Esophagus muscularis mucosa (tissue), 3 donors: ENCODE measurements around the gene DIRAS1.

ENCODE experiments used
- EP300 ChIP-seq: sonication (generic); formaldehyde crosslinking; IDR thresholded peaks from one replicate; pipeline ENCODE4 v1.6.1; 2017; ENCODE audit warnings: antibody characterized with exemption
- POLR2A ChIP-seq: fragments of 450-650 bp; IDR thresholded peaks from one replicate; pipeline ENCODE4 v1.6.1; 2017; ENCODE audit warnings: antibody characterized with exemption, moderate library complexity, mild to moderate bottlenecking, low read depth
- POLR2AphosphoS5 ChIP-seq, 2 donors: sonication (generic); formaldehyde crosslinking; IDR thresholded peaks; one replicate each; pipeline ENCODE4 v1.6.1; 2017; ENCODE audit warnings: antibody characterized with exemption in 2 of 2

DNA sequence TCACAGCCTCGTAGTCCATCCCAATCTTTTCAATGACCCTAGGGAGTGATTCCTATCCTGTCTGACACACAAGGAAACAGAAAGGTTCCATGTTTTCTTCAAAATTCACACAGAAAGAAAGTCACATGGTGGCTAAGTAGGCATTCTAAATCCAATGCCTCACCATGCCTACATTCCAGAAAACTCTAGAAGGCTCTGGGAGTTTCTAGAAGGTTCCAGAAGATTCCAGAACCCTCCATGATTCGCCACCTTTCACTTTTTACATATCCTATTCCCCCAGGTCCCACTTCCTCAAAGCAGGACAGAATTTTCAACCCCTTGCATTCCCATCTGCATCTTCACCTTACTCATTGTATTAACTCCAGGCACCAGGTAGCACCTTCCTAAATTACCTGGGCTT is 41.7 kb downstream of the DIRAS1 start:
- no peak for TF ChIP-seq POLR2AphosphoS5 (IDR thresholded peaks at IDR 0.05)
- no peak for TF ChIP-seq EP300
- TF ChIP-seq POLR2A: no peak
